Common myeloid progenitor, CD34-positive (primary cell): Measurements from ENCODE around the gene ZNF329.

Source experiments
- CTCF ChIA-PET: fragments of 350-600 bp; sonication (Branson Sonifier 250); formaldehyde crosslinking; loops from one replicate; lab custom pipeline; 2021; ENCODE audit warnings: antibody characterized with exemption; lab: Charles Lee
- POLR2A ChIA-PET: fragments of 350-600 bp; sonication (Branson Sonifier 250); formaldehyde crosslinking; loops from one replicate; lab custom pipeline; 2021; ENCODE audit warnings: antibody characterized with exemption; lab: Charles Lee
- DNase-seq, 3 donors: peaks; one replicate each; pipeline versions ENCODE4 v3.0.0 to v3.0.0-alpha.2; 2013
- H3K27ac ChIP-seq, 2 experiments: 1 replicate in 1 of 2; 2 replicates in 1 of 2; pipeline ENCODE4 v1.7.0; 2013; ENCODE audit warnings: inconsistent platforms in 2 of 2, low read length in 2 of 2, mild to moderate bottlenecking in 2 of 2, low read depth in 1 of 2, moderate library complexity in 1 of 2; ENCODE audit not compliant: severe bottlenecking in 2 of 2, insufficient read depth in 1 of 2, poor library complexity in 1 of 2
- H3K27me3 ChIP-seq, 5 experiments: replicated peaks in 2 of 5; 1 replicate in 3 of 5; 2 replicates in 2 of 5; pipeline versions ENCODE4 v1.6.1 to v1.7.0; 2013; ENCODE audit warnings: low read length in 4 of 5, mild to moderate bottlenecking in 2 of 5, moderate library complexity in 2 of 5, inconsistent platforms in 1 of 5; ENCODE audit not compliant: insufficient read depth in 5 of 5, control insufficient read depth in 4 of 5
- H3K36me3 ChIP-seq, 4 experiments: 1 replicate in 2 of 4; 2 replicates in 2 of 4; pipeline versions ENCODE4 v1.6.1 to v1.7.0; 2013; ENCODE audit warnings: low read length in 3 of 4, control low read depth in 1 of 4, mild to moderate bottlenecking in 1 of 4; ENCODE audit not compliant: control insufficient read depth in 4 of 4, insufficient read depth in 4 of 4
- H3K4me1 ChIP-seq, 4 experiments: 1 replicate in 3 of 4; 2 replicates in 1 of 4; pipeline versions ENCODE4 v1.6.1 to v1.7.1; 2013; ENCODE audit warnings: low read length in 3 of 4, mild to moderate bottlenecking in 3 of 4, control low read depth in 1 of 4, inconsistent platforms in 1 of 4, moderate library complexity in 1 of 4; ENCODE audit not compliant: control insufficient read depth in 4 of 4, insufficient read depth in 4 of 4; ENCODE audit errors: control extremely low read depth in 1 of 4
- H3K4me3 ChIP-seq, 7 experiments: 1 replicate in 4 of 7; 2 replicates in 3 of 7; pipeline versions ENCODE4 v1.5.1 to v1.7.0; 2013; ENCODE audit warnings: mild to moderate bottlenecking in 7 of 7, low read length in 6 of 7, moderate library complexity in 6 of 7, inconsistent platforms in 2 of 7, low read depth in 2 of 7, control low read depth in 1 of 7; ENCODE audit not compliant: insufficient read depth in 4 of 7, control insufficient read depth in 1 of 7; ENCODE audit errors: extremely low read depth in 1 of 7
- H3K9me3 ChIP-seq, 5 experiments: 1 replicate in 4 of 5; 2 replicates in 1 of 5; pipeline versions ENCODE4 v1.6.1 to v1.7.1; 2013; ENCODE audit warnings: low read length in 4 of 5, mild to moderate bottlenecking in 2 of 5, inconsistent platforms in 1 of 5, low read depth in 1 of 5, moderate library complexity in 1 of 5; ENCODE audit not compliant: control insufficient read depth in 4 of 5, insufficient read depth in 2 of 5; ENCODE audit errors: control extremely low read depth in 1 of 5
- WGBS: methylation state at CpG from one replicate; pipeline ENCODE4 v1.1.5; 2013; ENCODE audit not compliant: insufficient coverage; 5-methylcytosine and 5-hydroxymethylcytosine counted together

Gene ZNF329

GRCh38 chr19:58089846-58090245 lies 60.7 kb downstream of the ZNF329 start:
- Histone ChIP-seq H3K27ac (no peak overlapping the region), H3K4me3 (no peak overlapping the region), H3K4me1 (no peaks in the 10 kb centered on the region), H3K9me3 (peaks cover 0 to 84% (median 66%) of the 10 kb centered on the region in 5 experiments), H3K27me3 (no peaks in the 10 kb centered on the region), H3K36me3 (peaks cover 9 to 77% (median 40%) of the 10 kb centered on the region in 4 experiments)
- POLR2A ChIA-PET = interaction anchor here (0.6 kb wide), 1 partner anchor 801 kb away, joined by 3 read pairs; no protein-coding TSS in a partner anchor
- CTCF ChIA-PET = no interaction called here
- WGBS = 98% methylated on average over 14 of the region's 16 CpGs
- no peak for DNase-seq

GRCh38 chr19:58088521-58089052 lies 62.0 kb downstream of the ZNF329 start:
- WGBS = 98% methylated on average over 6 of the region's 13 CpGs
- H3K27me3 ChIP-seq = no peaks in the 10 kb centered on the region
- H3K36me3 ChIP-seq = peaks cover 12 to 84% (median 47%) of the 10 kb centered on the region in 4 experiments
- H3K4me1 ChIP-seq = no peaks in the 10 kb centered on the region
- POLR2A ChIA-PET = no interaction called here
- peak overlapping the region in 1 of 7 experiments; percentile 24 for H3K4me3 ChIP-seq
- CTCF ChIA-PET = interaction anchor here (0.6 kb wide), 1 partner anchor 65 kb away, joined by 4 read pairs; no protein-coding TSS in a partner anchor
- H3K27ac ChIP-seq = no peak overlapping the region
- peaks cover 2 to 88% (median 71%) of the 10 kb centered on the region in 5 experiments for H3K9me3 ChIP-seq
- DNase-seq = no peak

GRCh38 chr19:58086825-58087710 lies 63.5 kb downstream of the ZNF329 start:
- Histone ChIP-seq H3K9me3 (peaks cover 2 to 87% (median 77%) of the 10 kb centered on the region in 5 experiments), H3K4me3 (peak overlapping the region in 1 of 7 experiments; percentile 11), H3K27ac (no peak overlapping the region), H3K36me3 (peaks cover 15 to 81% (median 48%) of the 10 kb centered on the region in 4 experiments), H3K27me3 (no peaks in the 10 kb centered on the region), H3K4me1 (no peaks in the 10 kb centered on the region)
- CTCF ChIA-PET = interaction anchor here (1.0 kb wide), 1 partner anchor 12 kb away, joined by 3 read pairs; the partner anchor contains the start of gene ZSCAN18
- POLR2A ChIA-PET = no interaction called here
- WGBS = 98% methylated on average over 6 of the region's 23 CpGs
- DNase-seq = no peak

- Histone ChIP-seq H3K36me3 (peaks cover 15 to 75% (median 45%) of the 10 kb centered on the region in 4 experiments), H3K4me1 (no peaks in the 10 kb centered on the region), H3K27ac (no peak overlapping the region), H3K9me3 (peaks cover 2 to 89% (median 76%) of the 10 kb centered on the region in 5 experiments), H3K4me3 (peak overlapping the region in 1 of 7 experiments; percentile 22), H3K27me3 (no peaks in the 10 kb centered on the region)
- DNase-seq = no peak
- 94% methylated on average over 24 of the region's 29 CpGs for WGBS
- ChIA-PET POLR2A (no interaction called here), CTCF (no interaction called here)
Observed at GRCh38 chr19:58085348-58085875, 65.2 kb downstream of the ZNF329 start.

GRCh38 chr19:58084596-58085347 lies 65.8 kb downstream of the ZNF329 start:
- H3K4me1 ChIP-seq = no peaks in the 10 kb centered on the region
- WGBS = 98% methylated on average over 61 of the region's 69 CpGs
- no peak overlapping the region for H3K27ac ChIP-seq
- no peak for DNase-seq
- ChIA-PET CTCF (no interaction called here), POLR2A (no interaction called here)
- H3K36me3 ChIP-seq = peaks cover 15 to 70% (median 43%) of the 10 kb centered on the region in 4 experiments
- no peaks in the 10 kb centered on the region for H3K27me3 ChIP-seq
- H3K9me3 ChIP-seq = peaks cover 2 to 89% (median 74%) of the 10 kb centered on the region in 5 experiments
- no peak overlapping the region for H3K4me3 ChIP-seq

GRCh38 chr19:58083021-58083420 lies 67.6 kb downstream of the ZNF329 start:
- POLR2A ChIA-PET = no interaction called here
- Histone ChIP-seq H3K4me3 (no peak overlapping the region), H3K36me3 (peaks cover 15 to 58% (median 35%) of the 10 kb centered on the region in 4 experiments), H3K27me3 (no peaks in the 10 kb centered on the region), H3K9me3 (peaks cover 2 to 80% (median 68%) of the 10 kb centered on the region in 5 experiments), H3K4me1 (no peaks in the 10 kb centered on the region), H3K27ac (no peak overlapping the region)
- 90% methylated on average over 2 of the region's 3 CpGs for WGBS
- peak; percentile 35 to 76 (median 72) for DNase-seq
- CTCF ChIA-PET = interaction anchor here (1.0 kb wide), 1 partner anchor 61 kb away, joined by 3 read pairs; no protein-coding TSS in a partner anchor
